GM13977 (cell line): ENCODE data around the gene CYP4F22.

ENCODE experiments used
- DNase-seq: peaks from one replicate; pipeline ENCODE4 v3.0.0; 2012; ENCODE audit warnings: low spot score
- in situ Hi-C: fragments of 300-500 bp; cut with MboI; formaldehyde crosslinking; loops from one replicate; pipeline ENCODE4 v1.12.0; 2022; ENCODE audit warnings: low sequenced_read_pairs, low pct_unique_long_range_greater_than_20kb, mixed read lengths, inconsistent platforms; ENCODE audit not compliant: unreplicated experiment
- TF ChIP-seq, protein P1 (sequence below): IDR thresholded peaks from 2 replicates; pipeline ENCODE4 v1.5.1; 2012; ENCODE audit warnings: mild to moderate bottlenecking, control low read depth; ENCODE audit not compliant: insufficient read depth; ENCODE audit errors: extremely low read depth, missing control alignments

CYP4F22 gene

GRCh38 chr19:15498156-15498858 is 10.0 kb upstream of the CYP4F22 start:
- DNase-seq, result no peak
- TF ChIP-seq, protein P1, sequence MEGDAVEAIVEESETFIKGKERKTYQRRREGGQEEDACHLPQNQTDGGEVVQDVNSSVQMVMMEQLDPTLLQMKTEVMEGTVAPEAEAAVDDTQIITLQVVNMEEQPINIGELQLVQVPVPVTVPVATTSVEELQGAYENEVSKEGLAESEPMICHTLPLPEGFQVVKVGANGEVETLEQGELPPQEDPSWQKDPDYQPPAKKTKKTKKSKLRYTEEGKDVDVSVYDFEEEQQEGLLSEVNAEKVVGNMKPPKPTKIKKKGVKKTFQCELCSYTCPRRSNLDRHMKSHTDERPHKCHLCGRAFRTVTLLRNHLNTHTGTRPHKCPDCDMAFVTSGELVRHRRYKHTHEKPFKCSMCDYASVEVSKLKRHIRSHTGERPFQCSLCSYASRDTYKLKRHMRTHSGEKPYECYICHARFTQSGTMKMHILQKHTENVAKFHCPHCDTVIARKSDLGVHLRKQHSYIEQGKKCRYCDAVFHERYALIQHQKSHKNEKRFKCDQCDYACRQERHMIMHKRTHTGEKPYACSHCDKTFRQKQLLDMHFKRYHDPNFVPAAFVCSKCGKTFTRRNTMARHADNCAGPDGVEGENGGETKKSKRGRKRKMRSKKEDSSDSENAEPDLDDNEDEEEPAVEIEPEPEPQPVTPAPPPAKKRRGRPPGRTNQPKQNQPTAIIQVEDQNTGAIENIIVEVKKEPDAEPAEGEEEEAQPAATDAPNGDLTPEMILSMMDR, result no peak
- in situ Hi-C loops, result no loop called here

DNA sequence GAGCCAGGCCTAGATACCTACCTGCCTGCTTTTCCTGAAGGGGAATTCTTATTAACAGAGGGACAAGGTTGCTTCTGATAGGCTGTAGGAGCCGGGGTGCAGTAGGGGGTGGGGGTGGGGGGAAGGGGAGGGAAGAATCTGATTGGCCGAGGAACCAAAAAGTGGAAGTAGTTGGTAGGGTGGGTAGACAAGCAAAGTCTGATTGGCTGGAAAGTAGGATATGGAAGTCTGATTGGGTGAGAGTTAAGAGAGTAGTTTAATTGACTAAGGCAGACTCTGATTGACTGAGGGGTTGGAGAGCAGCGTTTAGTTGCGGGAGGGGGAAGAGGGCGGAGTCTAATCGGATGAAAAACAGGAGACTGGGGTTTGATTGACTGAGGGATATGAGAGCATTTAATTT is 9.4 kb upstream of the CYP4F22 start:
- peak; percentile 5 for DNase-seq
- TF ChIP-seq, protein P1, result no peak
- in situ Hi-C loops, result no loop called here

GRCh38 chr19:15501596-15501995 is 6.7 kb upstream of the CYP4F22 start:
- DNase-seq, result no peak
- TF ChIP-seq, protein P1, result no peak
- in situ Hi-C loops, result no loop called here

- DNase-seq, result no peak
- in situ Hi-C loops, result no loop called here
- TF ChIP-seq, protein P1, result no peak
Observed at GRCh38 chr19:15502264-15502663, 6.1 kb upstream of the CYP4F22 start.

DNA sequence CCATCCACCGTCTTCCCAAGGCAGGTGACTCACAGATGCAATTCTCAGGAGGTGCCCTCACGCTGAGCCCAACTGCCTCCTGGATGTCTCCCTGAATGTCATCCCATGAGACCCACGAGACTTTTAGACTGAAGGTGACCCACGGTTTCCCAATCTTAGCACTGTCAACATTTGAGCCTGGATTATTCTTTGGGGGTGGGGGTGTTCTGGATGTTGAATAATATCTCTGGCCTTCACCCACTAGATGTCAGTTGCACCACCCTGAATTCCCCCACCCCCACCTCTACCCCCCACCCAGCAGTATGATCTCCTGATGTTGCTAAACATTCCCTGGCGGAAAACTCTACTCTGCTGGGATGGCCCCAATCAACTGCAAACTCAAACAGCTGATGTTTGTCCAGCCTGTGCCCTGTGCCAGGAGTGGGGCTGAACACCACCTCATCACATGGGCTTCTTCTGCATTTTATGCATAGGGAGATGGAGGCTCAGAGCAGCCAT is 2.2 kb upstream of the CYP4F22 start:
- TF ChIP-seq, protein P1, result no peak
- in situ Hi-C loops, result no loop called here
- no peak for DNase-seq

- in situ Hi-C loops, result no loop called here
- DNase-seq, result no peak
- TF ChIP-seq, protein P1, result no peak
Observed at GRCh38 chr19:15507068-15508034, 974 bp upstream of the CYP4F22 start.
